H54 (cell line): ENCODE results near the gene JARID2.

Experiments
- DNase-seq: peaks from one replicate; pipeline ENCODE4 v3.0.0; 2011; ENCODE audit warnings: low spot score, mixed read lengths; ENCODE audit not compliant: insufficient read length
- FAIRE-seq: peaks from 3 replicates; lab custom pipeline; 2011; peaks lifted over from hg19 to GRCh38; lab: Jason Lieb, UNC
- POLR2A ChIP-seq: IDR thresholded peaks from 2 replicates; pipeline ENCODE4 v1.6.1; 2011; ENCODE audit warnings: low read depth, mild to moderate bottlenecking, low read length

The JARID2 gene

DNA sequence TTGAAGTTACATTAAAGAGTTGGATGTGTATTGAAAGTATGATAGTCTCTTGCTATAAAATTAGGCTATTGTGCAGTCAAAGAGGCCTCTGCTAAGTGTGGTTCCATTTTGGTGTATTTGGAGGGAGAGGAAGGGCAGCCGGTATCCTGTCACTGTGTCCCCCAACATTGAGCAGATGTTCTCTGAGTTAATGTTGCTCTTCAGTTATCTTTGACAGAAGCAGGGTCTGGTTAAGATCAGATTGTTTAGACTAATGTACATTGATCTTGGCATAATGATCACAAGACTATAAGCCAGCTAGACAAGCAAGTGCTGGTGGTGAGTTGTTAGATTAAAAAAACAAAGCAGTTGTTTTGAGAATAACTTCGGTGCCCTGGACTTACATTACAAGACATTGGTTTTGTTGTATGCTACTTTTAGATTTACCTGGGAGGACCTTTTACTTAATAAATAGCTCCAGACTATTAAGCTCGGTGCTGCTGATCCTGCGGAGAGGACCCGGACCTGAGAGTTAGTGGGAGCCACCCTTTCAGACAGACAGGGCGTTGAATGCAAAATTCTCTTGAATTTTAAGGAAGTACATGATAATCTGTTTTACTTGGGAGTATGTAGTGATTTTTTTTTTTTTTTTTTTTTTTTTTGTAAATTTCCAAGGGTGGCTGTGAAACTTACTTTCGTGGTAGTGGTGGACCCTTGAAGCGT is 97.8 kb downstream of the JARID2 start:
- FAIRE-seq (no peak), DNase-seq (no peak)
- no peak for TF ChIP-seq POLR2A

DNA sequence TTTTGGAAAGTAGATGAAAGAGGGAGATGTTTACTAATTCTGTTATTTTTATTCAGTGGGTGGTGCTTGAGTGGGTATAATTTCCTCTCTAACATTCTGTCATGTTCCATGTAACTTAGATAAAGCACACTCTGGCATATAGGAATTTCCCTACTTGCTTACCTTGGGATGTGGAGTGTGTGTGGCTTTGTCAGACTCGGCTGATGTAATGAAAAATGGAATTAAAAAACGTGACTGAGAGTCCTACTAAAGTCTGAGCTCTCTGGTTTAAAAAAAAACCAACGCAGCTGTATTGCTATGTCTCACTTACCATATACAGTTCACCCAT is 98.3 kb downstream of the JARID2 start:
- TF ChIP-seq POLR2A = no peak
- no peak for DNase-seq
- FAIRE-seq = no peak

DNA sequence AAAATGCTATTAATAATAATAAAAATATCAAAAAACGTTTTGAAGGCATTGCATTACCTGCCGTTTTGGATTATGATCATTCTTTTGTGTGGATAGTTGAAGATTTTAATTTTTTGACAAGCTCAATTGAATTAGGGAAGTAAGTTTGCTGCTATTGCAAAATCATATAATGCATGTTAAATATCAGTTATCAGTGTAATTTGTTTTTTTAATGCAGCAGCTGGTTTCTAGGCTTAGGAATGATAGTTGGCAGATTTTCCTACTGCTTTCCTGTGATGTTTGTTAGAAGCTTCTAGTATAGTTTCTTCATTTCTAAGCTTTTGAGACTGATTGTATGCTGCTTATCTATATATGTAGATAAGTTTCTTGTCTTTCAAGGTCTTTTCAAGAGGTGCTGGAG is 99.0 kb downstream of the JARID2 start:
- FAIRE-seq (no peak), DNase-seq (no peak)
- no peak for TF ChIP-seq POLR2A

DNA sequence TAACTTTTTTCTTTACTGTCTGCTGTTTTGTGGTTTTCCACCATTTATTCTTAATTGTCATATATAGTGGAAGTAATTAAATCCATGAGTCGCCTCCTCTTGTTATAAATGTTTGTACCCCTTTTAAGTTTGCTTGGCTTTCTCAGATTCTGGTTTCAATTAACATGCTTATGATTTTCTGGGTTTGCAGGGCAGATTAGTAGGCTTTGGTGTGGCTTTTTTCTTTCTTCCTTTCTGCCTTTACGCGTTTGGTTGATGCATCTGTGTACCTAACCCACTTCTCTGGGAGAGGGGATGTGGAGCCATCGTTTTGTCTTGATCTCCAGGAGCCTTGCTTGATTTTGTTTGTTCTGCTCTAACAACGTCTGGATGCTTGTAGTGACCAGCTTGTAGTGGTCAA is 100.4 kb downstream of the JARID2 start:
- no peak for TF ChIP-seq POLR2A
- no peak for DNase-seq
- FAIRE-seq = no peak

DNA sequence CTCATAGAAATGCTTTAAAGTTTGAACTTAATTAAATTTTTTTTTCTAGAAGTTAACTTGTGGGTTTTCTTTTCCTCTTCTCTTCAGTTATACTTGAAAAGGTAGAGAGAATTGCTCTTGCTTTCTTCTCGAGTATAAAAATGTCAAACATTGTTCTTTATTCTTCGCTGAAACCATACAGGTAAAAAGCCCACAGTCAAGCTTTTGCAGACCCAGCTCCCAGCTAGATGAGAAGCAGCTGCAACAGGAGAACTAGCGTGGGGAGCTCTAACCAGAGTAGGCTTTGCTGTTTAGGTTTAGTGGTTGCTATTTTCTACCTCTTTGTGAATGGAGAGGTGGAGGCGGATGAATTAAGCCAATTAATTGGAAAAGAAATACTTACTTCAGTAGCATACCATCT is 102.7 kb downstream of the JARID2 start:
- no peak for DNase-seq
- FAIRE-seq = no peak
- no peak for TF ChIP-seq POLR2A

DNA sequence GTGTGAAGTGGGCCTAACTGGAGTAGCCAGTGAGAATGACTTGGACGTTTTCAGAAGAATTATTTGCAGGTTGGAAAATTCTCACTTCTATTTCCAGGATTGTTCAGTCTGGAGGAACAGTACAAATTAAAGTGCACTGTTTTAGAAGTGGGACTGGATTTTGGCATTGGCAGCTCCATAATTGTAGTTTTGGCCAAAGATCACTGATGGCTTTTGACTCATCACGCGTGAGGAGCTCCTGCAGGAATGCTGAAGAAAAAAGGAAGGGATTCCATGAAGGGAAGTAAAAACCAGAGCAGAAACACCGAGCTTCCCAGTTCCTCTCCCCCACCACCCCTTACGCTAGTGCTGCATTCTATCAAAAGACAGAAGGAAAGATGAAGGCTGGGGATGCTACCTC is 103.5 kb downstream of the JARID2 start:
- FAIRE-seq = no peak

DNA sequence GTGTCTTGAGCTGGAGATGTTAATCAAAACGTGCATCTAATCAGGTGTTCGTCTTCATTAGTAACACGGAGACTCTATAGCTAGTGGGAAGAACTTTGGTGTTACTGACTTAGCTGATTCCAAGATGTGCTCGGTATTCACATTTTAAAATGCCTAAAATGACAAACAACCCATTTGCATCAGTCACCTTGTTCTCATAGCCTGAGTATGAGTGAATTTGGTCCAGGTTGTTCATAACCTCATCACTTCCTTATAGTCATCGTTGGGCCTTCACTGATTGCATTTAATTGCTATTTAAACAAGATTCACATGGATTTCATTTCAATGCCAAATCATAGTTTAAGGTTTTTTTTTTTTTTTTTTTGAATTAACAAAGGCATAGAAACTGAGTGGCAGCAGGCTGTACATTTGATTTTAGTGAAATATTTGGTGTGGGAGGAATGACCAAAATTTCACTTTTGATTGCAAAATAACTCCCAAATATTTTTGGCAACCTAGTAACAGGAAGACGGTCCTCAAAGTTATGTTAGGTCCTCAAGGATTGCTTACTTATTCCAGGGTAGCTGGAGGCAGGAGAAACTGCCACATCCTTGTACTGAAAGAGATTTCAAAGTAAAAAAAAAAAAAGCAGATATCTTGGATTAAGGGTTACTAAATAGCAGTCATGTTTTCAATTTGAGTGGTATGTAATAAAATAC is 104.7 kb downstream of the JARID2 start:
- TF ChIP-seq POLR2A = no peak
- DNase-seq (no peak), FAIRE-seq (no peak)

More for the DNA sequence above, 103.5 kb downstream of the JARID2 start:
- no peak for TF ChIP-seq POLR2A
- no peak for DNase-seq

DNA sequence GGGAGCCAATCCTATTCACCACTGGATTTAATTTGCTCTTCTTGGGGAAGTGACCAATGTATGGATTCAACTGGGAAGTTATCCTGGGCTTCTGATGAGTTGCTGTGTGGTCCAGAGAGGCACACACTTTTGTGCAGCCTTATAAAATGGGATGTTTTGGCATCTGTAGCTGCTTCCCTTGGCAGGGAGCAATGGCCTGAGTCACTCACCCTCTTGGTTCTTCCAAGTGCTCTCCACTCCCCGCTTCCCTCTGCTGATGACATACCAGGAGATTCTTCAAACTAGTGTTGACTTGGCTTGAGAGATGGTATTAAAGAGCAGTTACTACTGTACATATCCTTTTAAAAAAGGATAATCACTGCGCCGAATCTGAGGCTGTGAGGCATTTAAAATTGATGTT is 105.8 kb downstream of the JARID2 start:
- TF ChIP-seq POLR2A = no peak
- DNase-seq (peak; percentile 55), FAIRE-seq (peak; percentile 97)

DNA sequence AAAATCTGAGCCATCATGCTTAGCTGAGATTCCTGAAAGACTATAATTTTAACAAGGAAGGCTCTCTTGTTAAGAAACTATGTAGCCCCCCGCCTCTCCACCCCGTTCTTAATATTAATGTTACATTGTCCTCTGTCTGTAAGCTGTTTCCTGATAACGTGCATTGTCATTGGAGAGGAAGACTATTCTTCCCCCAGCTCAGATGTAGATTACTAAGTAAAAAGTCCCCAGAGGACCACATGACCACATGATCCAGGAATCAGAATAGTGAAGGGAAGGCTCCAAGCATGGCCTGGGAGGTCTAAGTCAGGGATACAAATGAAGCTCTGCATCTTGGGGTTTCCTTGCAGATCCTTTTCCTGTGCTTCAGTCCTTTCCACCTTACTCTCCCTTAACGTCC is 106.4 kb downstream of the JARID2 start:
- FAIRE-seq (no peak), DNase-seq (no peak)
- TF ChIP-seq POLR2A = no peak

DNA sequence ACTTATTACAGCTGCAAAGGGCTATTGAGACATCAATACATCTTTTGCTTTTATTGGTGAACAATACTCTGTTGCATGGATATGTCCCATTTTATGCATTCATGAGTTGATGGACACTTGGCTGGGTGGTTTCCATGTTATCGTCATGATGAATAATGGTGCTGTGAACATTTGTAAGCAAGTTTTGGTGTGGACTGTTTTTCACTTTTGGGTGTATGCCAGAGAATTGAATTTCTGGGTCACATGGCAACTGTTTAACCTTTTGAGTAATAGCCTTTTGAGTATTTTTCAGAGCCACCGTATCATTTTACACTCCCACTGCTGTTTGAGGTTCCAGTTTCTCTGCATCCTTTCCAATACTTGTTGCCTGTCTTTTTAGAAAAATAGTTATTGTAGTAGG is 107.0 kb downstream of the JARID2 start:
- no peak for TF ChIP-seq POLR2A
- FAIRE-seq = no peak
- DNase-seq = no peak

DNA sequence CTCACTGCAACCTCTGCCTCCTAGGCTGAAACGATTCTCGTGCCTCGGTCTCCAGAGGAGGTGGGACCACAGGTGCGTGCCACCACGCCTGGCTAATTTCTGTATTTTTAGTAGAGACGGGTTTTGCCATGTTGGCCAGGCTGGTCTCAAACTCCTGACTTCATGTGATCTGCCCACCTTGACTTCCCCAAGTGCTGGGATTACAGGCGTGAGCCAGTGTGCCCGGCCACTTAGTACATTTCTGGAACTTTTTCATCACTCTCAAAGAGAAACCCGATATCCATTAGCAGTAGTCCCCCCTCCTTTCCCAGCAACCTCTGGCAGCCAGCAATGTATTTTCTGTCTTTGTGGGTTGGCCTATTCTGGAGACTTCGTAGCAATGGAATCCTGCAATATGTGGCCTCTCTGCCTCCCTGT is 109.8 kb downstream of the JARID2 start:
- DNase-seq (no peak), FAIRE-seq (no peak)
- no peak for TF ChIP-seq POLR2A

DNA sequence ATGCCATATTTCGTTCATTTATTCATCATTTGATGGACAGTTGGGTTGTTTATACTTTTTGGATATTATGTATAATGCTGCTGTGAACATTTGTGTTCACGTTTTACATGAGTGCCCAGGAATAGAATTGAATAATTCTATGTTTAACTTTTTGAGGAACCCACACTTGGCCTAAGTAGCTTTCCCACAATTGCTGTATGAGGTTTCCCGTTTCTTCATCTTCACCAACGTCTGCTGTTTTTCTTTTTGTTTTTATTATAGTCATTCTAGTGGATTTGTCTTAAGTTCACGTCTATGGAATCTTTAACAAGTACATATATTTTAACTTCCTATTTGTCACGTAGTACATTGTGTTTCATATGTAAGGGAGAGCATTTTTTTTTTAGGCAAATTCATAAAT is 110.3 kb downstream of the JARID2 start:
- no peak for TF ChIP-seq POLR2A

DNA sequence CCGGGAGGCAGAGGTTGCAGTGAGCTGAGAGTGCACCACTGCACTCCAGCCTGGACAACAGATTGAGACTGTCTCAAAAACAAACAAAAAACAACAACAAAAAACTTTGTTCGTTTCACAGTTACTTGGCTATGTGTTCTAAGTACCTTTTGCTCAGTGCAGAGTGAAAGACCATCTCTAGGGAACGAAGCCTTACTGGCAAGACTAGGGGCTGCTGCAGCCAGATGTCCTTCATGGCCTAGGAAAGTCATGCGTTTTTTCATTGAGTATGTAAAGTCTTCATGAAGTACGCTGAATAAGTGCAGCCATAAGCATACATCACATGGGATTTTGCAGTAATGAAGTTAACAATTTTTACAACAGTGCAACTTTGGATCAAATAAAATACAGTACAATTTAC is 111.1 kb downstream of the JARID2 start:
- TF ChIP-seq POLR2A = no peak
- DNase-seq (no peak), FAIRE-seq (no peak)

More for the DNA sequence above, 110.3 kb downstream of the JARID2 start:
- DNase-seq = no peak
- no peak for FAIRE-seq

DNA sequence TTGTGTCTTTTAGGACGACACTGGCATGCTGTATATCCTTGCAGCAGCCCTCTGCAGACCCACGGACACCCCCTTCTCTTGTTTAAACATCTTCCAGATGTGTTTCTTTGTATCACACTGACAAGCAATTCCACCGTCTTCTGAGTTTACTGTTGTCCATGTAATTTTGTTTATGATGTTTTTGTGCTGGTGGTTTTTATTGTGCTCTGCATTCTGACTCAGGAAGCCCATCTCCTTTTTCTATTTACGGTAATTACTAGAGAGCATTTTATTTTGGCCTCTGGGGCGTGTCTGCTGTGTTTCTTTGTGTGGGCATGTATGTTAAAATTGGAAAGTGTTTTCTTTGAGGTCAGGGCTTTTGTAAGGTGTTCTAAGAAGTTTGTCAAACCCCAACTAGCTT is 111.9 kb downstream of the JARID2 start:
- FAIRE-seq = no peak
- no peak for TF ChIP-seq POLR2A
- DNase-seq = no peak

DNA sequence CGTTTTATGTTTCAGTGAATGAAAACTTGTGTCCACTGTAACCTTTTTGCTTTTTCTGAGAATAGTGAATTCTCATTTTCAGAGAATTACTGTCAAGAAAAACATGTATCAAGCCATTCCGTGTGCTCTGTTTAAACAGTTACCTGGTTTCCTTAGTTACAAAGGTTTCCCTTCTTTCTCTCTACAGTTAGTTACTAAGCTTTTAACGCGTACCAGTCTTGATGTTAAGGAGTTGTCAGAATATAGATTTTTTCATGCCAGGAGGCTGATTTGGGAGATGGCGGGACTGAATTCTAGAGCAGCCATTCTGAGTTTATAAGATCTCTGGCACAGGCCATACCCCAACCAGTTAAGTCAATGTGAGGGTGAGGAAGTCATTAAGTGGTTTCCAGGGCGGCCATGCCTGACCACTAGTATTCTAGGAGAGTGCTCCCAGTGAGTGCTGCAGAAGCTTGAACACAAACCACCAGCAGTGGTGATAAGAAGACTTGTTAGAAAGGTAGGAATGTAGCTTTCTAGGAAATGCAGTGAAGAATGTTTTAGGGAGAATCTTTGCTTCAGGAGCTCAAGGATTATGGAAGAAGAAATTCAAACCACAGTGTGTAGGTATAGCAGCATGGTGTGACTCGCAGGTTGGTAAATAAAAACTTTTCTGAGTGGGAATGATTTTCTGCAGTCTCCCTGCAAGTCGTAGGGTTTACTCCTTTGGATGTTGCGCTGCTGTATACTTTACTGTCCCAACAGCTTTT is 112.9 kb downstream of the JARID2 start:
- no peak for TF ChIP-seq POLR2A
- DNase-seq (no peak), FAIRE-seq (no peak)
